Measurements from ENCODE around the gene PAPPA2.

GRCh38 chr1:176557543-176558258 is 94.7 kb downstream of the PAPPA2 start:
- TF ChIP-seq CTCF (tag by site-specific recombination; IDR thresholded peaks at IDR 0.05) = no peak
- no peak for TF ChIP-seq RBAK (tag by site-specific recombination; IDR thresholded peaks at IDR 0.05)
- TF ChIP-seq ZNF10 (tag by site-specific recombination; IDR thresholded peaks at IDR 0.05) = no peak
- no peak for TF ChIP-seq PBX3 (CRISPR knock-in tag; IDR thresholded peaks at IDR 0.05)
- no peak for TF ChIP-seq PATZ1 (tag by site-specific recombination; IDR thresholded peaks at IDR 0.05)
- no peak for TF ChIP-seq ZNF416 (tag by site-specific recombination; IDR thresholded peaks at IDR 0.05)
- no peak for TF ChIP-seq YY1 (tag by site-specific recombination; IDR thresholded peaks at IDR 0.05)
- TF ChIP-seq ZNF645 (tag by site-specific recombination; IDR thresholded peaks at IDR 0.05) = no peak
- no peak for TF ChIP-seq SETDB1 (IDR thresholded peaks at IDR 0.05; ENCODE audit: insufficient read length, low read length)
- no peak for TF ChIP-seq ZBTB20 (tag by site-specific recombination; IDR thresholded peaks at IDR 0.05)
- no peak for TF ChIP-seq ZNF530 (tag by site-specific recombination; IDR thresholded peaks at IDR 0.05; ENCODE audit: low read depth)
- TF ChIP-seq GLI2 (tag by site-specific recombination; IDR thresholded peaks at IDR 0.05; ENCODE audit: borderline replicate concordance, low read depth) = no peak
